Fibroblast of peridontal ligament (primary cell): ENCODE measurements around the gene ADM2.
A peak's percentile ranks its signal among the peaks of the same experiment; 100 is the strongest.

Experiments
- DNase-seq: peaks from one replicate; pipeline ENCODE4 v3.0.0-alpha.2; 2010; ENCODE audit errors: extremely low read depth

Gene ADM2

DNA sequence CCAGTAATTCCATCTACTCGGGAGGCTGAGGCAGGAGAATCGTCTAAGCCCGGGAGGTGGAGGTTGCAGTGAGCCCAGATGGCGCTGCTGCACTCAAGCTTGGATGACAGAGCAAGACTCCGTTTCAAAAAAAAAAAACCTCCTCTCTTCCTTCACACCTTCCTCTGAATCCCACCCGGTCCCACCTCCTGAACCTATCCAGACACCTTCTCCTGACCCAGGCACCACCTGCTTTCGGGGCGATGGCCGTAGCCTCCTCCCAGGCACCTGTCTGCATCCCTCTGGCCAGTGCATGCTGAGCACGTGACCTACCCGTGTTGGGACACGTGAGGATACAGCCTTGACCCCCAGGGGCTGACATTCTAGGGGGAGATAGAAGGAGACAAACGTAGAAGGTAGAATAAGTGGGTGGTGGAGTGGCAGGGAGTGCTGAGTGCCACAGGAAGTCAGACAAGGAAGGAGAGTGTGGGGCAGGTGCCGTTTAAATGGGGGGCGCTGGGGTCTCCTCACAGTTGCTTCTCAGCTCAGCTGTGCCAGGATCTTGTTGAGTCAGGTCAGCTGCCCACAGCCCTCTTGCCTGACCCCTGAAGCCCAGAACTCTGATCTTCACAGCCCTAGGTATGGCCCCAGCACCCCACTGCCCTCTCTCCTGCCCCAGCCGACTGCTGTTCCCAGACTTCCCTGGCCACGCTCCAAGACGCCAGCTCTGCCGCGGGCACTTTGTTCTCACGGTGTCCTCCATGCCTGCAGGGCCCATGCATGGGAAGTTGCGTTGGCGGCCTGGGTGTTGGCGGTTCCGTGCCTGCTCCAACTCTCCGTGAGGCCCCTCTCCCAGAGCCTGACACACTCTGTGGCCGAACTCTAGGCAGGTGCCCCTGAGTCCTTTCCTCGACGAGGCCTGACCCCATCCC lies 4.1 kb downstream of the ADM2 start:
- no peak for DNase-seq

DNA sequence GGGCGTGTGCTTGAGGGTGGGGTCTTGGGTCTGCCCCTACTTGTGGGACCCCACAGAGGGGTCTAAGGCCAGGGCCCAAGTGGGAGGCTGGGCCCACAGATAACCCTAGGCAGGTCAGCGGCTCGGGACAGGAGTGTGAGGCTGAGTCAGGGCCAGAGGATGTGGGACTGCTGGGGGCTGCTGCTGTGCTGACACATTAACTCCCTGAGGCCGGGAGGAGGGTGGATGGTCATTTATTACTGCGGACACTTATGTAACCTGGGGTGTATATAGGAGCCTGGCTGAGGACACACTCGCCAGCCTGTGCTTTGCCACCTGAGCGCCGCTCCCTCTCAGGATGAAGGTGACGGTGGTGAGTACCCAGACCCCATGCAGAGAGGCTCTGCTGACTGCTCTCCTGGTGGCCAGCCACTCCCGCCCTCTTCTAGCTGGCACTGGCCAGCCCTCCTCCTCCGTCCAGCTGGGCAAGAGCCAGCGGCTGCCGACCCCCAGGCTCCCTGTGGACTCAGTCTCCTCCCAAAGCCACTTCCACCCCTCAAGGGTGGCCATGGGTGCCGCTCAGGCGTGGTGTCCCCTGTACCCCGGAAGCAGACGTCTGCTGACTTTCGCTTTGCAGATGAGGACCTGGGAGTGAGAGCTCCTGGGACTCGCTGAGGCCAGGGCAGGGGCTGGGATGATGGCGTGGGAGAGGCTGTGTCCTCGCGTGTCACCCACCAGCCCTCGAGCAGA lies 5.4 kb downstream of the ADM2 start, which contains the start of gene MIOX:
TSS of gene MIOX (plus strand) at position 299 of the 729 bp plus-strand sequence. CDS start at position 338, 39 bp downstream.
- DNase-seq = no peak

DNA sequence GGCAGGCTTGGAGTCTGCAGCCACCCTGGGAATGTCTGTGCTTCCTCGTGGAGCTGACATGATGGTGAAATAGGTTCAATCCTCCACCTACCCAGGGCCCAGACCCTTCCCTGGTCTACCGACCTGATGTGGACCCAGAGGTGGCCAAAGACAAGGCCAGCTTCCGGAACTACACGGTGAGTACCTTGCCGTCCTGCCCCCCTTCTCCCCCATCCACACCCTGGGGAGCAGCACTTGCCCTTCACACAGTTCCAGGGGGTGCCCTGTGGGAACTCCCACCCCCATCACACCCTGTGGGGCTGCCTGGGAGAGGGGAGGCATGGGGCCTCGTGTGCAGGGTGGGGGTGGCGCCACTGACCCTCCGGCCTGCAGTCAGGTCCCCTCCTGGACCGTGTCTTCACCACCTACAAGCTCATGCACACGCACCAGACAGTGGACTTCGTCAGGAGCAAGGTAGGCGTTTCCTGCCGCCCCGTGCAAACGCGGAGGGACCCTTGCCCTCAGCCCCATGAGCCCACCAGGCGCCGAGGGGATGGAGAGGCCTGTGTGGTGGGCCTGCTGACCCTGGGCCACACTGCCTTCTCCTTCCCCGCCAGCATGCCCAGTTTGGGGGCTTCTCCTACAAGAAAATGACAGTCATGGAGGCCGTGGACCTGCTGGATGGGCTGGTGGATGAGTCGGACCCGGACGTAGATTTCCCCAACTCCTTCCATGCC lies 6.1 kb downstream of the ADM2 start:
- DNase-seq = no peak

DNA sequence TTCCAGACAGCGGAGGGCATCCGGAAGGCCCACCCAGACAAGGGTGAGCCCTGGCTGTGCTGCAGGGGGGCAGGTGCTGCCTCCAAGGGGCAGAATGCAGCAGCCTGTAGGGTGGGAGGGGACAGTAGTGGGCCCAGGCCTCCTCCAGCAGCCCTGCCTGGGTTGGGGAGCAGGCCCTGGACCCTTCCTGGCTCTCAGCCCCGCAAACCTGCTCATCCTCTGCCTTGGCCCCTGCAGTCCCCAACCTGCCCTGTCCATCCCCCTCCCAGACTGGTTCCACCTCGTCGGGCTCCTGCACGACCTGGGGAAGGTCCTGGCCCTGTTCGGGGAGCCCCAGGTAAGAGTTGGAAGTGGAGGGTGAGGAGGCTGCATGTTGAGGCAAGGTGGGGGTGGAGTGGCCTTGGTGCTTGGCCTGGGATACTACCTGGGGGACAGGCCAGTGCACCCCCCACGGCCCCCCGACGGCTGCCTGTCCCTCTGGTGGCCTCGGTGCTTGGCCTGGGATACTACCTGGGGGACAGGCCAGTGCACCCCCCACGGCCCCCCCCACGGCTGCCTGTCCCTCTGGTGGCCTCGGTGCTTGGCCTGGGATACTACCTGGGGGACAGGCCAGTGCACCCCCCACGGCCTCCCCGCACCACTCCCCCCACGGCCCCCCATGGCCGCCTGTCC lies 6.8 kb downstream of the ADM2 start:
- DNase-seq = no peak

DNA sequence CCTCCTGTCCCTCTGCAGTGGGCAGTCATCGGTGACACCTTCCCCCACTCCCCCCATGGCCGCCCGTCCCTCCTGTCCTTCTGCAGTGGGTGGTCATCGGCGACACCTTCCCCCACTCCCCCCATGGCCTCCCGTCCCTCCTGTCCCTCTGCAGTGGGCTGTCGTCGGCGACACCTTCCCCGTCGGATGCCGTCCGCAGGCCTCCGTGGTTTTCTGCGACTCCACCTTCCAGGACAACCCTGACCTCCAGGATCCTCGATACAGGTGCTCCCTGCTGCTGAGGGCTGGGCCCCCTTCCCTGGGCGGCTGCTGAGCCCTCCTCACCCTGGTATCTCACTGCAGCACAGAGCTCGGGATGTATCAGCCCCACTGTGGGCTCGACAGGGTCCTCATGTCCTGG lies 7.5 kb downstream of the ADM2 start:
- DNase-seq = no peak

DNA sequence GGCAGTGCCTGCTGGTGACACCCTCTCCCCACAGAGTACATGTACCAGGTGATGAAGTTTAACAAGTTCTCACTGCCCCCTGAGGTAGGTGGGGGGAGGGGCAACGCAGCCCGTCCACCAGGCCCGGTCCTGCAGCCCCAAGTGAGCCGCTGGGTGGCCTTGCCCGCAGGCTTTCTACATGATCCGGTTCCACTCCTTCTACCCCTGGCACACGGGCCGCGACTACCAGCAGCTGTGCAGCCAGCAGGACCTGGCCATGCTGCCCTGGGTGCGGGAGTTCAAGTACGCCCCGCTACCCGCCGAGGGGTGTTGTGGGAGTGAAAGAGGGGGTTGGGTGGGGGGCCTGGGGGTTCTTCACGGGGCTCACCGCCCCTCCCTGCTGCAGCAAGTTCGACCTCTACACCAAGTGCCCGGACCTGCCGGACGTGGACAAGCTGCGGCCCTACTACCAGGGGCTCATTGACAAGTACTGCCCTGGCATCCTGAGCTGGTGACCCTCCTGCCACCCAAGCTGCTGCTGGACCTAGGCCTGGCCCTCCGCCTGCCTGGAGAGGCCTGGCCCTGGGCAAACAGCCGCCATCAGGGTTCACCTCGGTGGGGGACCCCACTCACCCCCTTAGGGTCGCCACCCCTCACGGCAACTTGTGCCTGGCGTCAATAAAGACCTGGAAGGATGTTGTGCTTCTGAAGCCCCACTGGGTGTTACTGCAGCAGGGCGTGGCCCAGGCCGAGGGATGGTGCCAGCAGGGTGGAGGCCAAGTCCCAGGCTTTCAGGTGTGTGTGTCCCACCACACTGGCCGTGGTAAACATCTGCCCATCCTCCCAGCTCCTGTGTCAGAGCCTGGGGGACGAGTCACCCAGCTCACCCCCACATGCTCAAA lies 8.3 kb downstream of the ADM2 start:
- DNase-seq = no peak

DNA sequence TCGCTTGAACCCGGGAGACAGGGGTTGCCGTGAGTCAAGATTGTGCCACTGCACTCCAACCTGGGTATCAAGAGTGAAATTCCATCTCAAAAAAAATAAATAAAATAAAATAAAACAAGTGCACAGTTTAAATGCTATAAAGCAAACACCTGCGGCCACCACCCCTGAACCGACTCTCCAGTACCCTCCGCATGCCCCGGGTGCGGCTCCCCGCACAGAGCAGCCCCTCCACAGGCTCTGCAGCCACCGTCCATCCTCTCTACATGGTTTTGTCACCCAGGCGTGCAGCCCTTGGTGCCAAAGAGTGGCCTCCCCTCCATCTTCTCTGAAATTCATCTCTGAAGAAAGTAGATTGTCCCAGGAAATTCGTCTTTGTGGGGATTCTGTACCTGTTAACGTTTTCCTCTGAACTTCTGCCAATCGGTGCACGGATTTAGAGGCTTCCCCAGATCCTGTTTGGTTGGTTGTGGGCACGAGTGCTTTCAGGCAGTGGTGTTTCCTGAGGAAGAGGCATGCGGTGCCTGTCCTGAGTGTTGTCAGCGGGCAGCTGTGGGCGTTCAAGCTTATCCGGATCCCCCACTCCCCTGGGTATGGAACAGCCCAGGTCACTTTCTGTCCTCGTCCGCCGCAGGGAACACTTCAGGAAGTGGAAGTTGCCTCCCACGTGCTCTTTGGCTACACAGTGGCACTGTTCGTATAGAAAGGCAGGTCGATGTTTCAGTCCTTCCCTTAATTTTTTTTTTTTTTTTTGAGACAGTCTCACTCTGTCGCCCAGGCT lies 9.4 kb downstream of the ADM2 start:
- DNase-seq = no peak

DNA sequence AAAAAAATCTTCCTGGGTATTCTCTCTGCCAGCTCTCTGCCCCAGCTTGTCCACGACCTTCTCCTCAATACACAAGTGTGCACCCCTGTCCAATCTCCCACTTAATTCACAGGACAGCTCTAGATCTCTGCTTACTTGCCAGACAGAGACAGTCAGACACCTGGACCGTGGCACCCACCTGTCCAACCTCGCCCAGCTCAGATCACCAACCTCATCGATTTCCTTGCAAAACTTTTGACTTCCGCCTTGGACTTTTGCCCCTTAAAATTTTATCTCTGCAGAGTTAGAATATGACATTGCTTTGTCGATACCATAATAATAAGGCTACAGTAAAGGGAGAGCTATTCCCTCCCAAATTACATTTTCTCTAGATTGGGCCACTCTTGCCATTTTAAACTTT lies 15.8 kb downstream of the ADM2 start:
- DNase-seq = no peak

DNA sequence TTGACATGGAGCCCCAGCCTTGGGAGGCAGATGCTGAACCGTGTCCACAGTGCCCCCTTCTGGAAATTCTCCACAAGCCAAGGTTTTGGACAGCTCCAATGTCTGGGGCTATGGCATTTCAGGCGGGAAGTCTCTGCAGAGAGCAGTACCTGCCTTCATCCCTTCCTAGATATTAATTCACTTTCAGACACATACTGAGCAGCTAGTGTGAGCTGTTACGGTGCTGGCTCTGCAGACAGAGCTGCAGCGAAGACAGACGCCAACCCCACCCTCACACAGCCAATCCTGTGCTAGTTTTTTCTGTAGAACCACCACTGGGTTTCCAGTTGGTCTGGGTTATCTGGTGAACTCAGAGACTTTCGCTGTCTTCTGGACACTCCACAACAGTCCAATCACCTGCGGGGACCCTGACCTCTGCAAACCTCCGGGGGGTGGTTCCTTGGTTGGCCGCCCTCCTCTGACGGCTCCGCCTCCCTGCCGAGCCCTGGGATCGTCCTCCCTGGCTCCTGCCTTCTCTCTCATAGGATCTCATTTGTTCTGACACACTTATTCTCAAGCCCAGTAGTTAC lies 17.1 kb downstream of the ADM2 start:
- DNase-seq = peak; percentile 55

DNA sequence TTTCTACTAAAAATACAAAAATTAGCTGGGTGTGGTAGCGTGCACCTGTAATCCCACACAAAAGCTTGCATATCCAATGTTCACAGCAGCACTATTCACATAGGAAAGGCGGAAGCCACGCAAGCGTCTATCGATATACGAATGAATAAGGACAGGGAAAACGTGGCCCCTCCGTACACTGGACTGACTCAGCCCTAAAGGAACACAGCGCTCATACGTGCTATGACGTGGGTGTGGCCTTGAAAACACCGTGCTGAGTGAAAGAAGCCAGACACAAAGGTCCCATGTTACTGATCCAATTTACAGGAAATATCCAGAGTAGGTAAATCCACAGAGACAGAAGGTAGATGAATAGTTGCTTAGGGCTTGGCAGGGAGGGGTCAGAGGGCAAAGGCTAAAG lies 19.1 kb downstream of the ADM2 start:
- DNase-seq = no peak

DNA sequence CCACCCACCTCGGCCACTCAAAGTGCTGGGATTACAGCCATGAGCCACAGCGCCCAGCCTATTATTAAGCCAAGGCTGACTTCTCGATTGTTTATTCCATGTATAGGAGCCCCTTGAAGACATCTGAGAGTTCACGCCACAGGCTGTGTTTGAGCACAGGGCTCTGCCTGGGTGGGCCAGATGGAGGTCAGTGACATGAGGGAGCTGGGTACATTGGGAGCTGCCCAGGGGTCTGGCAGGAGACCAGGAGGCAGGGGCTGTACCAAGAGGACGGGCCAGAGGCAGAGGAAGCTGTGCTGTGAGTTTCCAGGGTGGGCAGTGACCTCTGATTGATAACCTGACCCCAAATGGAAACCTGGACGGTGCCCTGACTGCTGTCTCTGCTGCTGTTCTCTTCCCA lies 20.8 kb downstream of the ADM2 start:
- no peak for DNase-seq

DNA sequence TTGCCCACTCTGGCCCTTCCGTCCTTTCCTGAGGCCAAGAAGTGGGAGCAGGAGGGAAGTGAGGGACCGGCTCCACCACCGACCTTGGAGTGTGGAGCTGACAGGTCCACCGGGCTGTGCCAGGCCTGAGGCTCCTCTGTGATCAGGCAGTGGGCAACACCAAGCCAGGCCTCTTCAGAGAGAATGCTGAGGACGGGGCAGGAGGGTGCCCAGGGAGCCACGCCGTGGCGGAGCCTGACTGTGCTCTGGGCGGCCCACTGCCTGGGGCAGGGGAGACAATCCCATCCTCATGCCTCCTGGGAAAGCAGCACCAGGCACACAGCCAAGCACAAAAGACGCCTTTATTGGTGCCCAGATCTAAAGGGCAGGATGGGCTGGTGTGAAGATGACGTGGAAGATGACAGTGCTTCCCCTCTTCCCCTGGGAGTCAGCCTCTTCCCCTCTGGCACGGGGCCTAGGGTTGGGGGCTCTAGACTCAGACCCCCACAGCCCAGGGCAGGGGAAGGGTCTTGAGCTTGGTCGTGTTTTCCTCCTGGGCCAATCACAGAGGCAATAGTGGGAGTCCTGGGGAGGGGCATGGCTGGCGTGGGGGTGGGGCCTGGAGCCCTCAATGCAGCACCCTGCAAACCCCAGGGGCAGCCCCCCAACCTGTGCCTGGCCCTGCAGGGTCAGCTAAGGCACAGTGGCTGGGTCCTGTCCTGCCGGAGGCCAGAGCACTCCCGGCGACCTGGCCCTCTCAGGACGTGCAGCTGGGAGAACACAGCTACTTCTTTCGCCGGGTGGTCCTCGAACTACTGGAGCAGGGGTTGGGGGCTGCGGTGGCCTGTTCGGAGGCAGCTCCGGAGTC lies 21.5 kb downstream of the ADM2 start:
- no peak for DNase-seq

DNA sequence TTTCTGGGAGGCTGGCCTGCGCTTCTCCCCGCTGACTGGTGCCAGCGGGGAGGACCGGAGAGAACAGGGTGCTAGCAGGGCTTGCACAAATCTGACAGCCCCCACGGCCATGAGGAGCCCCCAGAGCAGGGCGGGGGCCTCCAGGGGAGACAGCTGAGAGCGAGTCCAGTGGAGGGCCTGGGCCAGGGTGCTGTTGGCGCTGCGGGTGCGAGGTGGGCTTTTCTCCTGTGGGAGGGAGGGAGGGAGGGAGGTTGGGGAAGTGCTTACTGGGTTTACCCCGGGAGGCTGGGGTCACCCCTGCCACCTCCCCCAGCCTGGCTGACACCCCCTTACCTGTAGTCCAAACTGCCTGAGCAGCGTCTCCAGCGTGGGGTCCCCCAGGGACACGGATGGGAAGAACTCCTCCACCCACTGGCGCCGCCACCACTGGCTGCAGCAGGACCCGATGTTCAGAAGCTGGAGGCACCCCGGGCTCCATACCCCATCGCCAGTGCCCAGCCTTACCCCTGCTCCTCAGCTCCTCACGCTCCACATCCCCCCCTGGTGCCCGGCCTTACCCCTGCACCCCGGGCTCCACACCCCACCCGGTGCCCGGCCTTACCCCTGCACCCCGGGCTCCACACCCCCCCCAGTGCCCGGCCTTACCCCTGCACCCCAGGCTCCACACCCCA lies 22.3 kb downstream of the ADM2 start:
- no peak for DNase-seq

DNA sequence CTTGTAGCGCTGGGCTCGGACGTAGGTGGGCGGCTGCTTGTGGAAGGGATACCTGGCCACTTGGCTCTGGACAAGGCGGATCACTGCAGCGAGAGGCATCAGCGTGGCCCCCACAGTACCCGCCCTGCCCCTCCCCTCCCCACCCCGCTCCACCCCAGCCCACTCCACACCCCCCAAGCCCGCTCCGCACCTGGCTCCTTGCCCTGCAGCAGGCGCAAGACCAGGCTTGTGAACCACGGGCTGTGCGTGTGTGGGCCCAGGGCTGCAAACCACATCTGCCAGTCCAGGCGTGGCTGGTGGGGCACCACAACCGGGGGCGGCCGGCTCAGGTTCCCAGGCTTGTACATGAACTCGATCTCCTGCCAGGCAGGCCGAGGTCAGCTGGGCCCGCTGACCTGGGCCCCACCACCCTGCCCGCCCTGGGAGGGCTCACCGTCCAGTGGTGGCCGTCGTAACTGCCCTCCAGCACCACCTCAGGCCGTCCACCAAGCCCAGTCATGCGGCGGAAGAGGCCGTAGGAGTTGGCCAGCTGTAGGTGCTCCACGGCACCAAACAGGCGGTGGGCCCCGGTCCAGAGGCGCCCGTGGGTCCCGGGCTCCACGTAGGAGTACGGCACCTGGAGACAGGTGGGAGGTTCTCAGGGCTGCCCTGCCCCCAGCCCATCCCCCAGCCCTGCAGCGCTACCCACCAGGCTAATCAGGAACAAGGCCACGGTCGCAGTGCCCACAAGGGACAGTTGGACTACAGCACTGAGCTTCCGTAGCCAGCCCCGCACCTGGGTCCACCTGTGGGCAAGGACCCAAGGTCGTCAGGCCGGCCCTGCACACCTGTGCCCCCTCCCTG lies 23.2 kb downstream of the ADM2 start:
- DNase-seq = no peak

DNA sequence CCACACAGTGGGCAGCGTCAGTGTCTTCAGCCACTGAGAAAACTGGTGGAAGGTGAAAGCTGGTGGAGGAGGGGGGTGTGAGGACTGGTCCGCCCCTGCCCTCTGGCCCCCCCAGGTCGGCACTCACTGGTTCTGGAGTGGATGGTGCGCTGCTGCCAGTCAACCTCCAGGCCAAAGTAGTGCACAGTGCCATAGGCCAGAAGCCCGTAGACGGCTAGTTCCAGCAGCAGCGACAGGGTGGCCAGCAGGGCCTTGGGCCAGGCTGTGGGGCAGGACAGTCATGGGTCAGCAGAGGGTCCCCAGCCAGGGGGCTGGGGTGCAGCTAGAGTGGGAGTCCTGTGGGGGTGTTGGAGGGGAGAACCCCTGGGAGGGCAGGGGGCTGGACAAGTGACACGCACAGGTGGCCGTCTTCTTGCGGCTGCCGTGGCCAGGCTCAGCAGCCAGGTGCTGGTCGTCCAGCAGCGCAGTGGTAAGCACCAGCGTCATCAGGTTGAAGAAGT lies 24.0 kb downstream of the ADM2 start:
- no peak for DNase-seq

DNA sequence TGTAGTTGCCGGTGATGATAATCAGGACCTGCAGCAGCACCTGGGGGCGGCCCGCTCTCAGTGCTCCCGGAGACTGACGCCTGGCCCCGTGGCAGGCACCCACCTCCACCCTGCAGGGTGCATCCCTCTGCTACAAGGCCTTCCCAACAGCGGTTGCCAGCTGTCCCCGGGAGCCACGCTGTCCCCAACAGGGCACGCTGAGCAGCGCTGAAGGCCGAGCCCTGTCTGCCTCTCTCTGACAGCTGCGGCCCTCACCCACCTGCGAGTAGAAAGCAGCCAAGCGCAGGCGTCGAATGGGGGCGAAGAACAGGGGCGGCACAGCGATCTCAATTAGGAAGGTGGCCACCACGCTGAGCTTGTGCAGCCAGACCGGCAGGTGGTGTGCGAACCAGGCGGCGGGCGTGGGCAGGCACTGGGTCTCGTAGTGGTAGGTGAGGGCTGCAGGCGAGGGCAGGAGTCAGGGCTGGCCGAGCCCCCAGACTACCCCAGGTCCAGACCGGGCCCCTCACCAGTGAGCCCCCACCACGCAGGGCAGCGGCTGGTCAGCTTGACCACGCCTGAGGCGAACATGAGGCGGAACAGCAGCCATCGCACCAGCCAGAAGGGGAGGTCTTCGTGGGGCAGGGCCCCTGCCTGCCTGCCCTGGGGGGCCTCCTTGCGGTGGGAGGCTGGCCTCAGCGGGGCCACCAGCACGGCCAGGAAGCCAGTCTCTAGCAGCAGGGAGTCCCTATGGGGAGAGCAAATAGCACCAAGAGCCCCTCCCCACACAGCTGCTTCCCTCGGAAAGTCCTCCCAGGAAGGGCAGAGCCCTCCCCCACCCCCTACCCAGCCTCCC lies 24.6 kb downstream of the ADM2 start:
- DNase-seq = no peak
